ENCODE data around the gene ZBTB16.

Gene ZBTB16

GRCh38 chr11:114031246-114031966 lies 28.1 kb upstream of the ZBTB16 start:
- Histone ChIP-seq H3K4me1 (ENCODE audit: insufficient read depth, low read length) (no peaks in the 10 kb centered on the region), H3K36me3 (ENCODE audit: insufficient read depth, low read depth, low read length) (no peaks in the 10 kb centered on the region), H3K9ac (ENCODE audit: low read depth, low read length) (no peak overlapping the region), H3K27me3 (ENCODE audit: insufficient read depth, low read length) (peaks cover 6% of the 10 kb centered on the region; the same call in 1 of the 2 replicates), H3K27ac (ENCODE audit: low read length) (no peak overlapping the region), H3K9me3 (ENCODE audit: insufficient read depth, low read depth, low read length) (no peaks in the 10 kb centered on the region), H3K4me3 (ENCODE audit: low read length) (no peak overlapping the region)

- H3K9me3 ChIP-seq (ENCODE audit: insufficient read depth, low read depth, low read length) = no peaks in the 10 kb centered on the region
- H3K9ac ChIP-seq (ENCODE audit: low read depth, low read length) = no peak overlapping the region
- peaks cover 12% of the 10 kb centered on the region for H3K27me3 ChIP-seq (ENCODE audit: insufficient read depth, low read length)
- no peaks in the 10 kb centered on the region for H3K4me1 ChIP-seq (ENCODE audit: insufficient read depth, low read length)
- H3K4me3 ChIP-seq (ENCODE audit: low read length) = no peak overlapping the region
- no peaks in the 10 kb centered on the region for H3K36me3 ChIP-seq (ENCODE audit: insufficient read depth, low read depth, low read length)
- H3K27ac ChIP-seq (ENCODE audit: low read length) = no peak overlapping the region
Observed at GRCh38 chr11:114031967-114032320, 27.6 kb upstream of the ZBTB16 start.

GRCh38 chr11:114033066-114033465 lies 26.4 kb upstream of the ZBTB16 start:
- H3K4me3 ChIP-seq (ENCODE audit: low read length) = no peak overlapping the region
- no peaks in the 10 kb centered on the region for H3K36me3 ChIP-seq (ENCODE audit: insufficient read depth, low read depth, low read length)
- H3K4me1 ChIP-seq (ENCODE audit: insufficient read depth, low read length) = no peaks in the 10 kb centered on the region
- H3K9ac ChIP-seq (ENCODE audit: low read depth, low read length) = no peak overlapping the region
- no peaks in the 10 kb centered on the region for H3K9me3 ChIP-seq (ENCODE audit: insufficient read depth, low read depth, low read length)
- H3K27ac ChIP-seq (ENCODE audit: low read length) = no peak overlapping the region
- H3K27me3 ChIP-seq (ENCODE audit: insufficient read depth, low read length) = peaks cover 13% of the 10 kb centered on the region

GRCh38 chr11:114033572-114033971 lies 25.9 kb upstream of the ZBTB16 start:
- H3K9ac ChIP-seq (ENCODE audit: low read depth, low read length) = no peak overlapping the region
- peaks cover 9% of the 10 kb centered on the region for H3K27me3 ChIP-seq (ENCODE audit: insufficient read depth, low read length)
- H3K36me3 ChIP-seq (ENCODE audit: insufficient read depth, low read depth, low read length) = no peaks in the 10 kb centered on the region
- H3K27ac ChIP-seq (ENCODE audit: low read length) = no peak overlapping the region
- H3K9me3 ChIP-seq (ENCODE audit: insufficient read depth, low read depth, low read length) = no peaks in the 10 kb centered on the region
- H3K4me3 ChIP-seq (ENCODE audit: low read length) = no peak overlapping the region
- no peaks in the 10 kb centered on the region for H3K4me1 ChIP-seq (ENCODE audit: insufficient read depth, low read length)

GRCh38 chr11:114034956-114035355 lies 24.6 kb upstream of the ZBTB16 start:
- no peaks in the 10 kb centered on the region for H3K36me3 ChIP-seq (ENCODE audit: insufficient read depth, low read depth, low read length)
- peaks cover 8% of the 10 kb centered on the region for H3K27me3 ChIP-seq (ENCODE audit: insufficient read depth, low read length)
- no peaks in the 10 kb centered on the region for H3K9me3 ChIP-seq (ENCODE audit: insufficient read depth, low read depth, low read length)
- no peaks in the 10 kb centered on the region for H3K4me1 ChIP-seq (ENCODE audit: insufficient read depth, low read length)
- H3K27ac ChIP-seq (ENCODE audit: low read length) = no peak overlapping the region
- no peak overlapping the region for H3K4me3 ChIP-seq (ENCODE audit: low read length)
- no peak overlapping the region for H3K9ac ChIP-seq (ENCODE audit: low read depth, low read length)

GRCh38 chr11:114036147-114036811 lies 23.2 kb upstream of the ZBTB16 start:
- Histone ChIP-seq H3K27me3 (ENCODE audit: insufficient read depth, low read length) (peaks cover 8% of the 10 kb centered on the region), H3K4me3 (ENCODE audit: low read length) (peak overlapping the region; percentile 45; the same call in 1 of the 2 replicates), H3K4me1 (ENCODE audit: insufficient read depth, low read length) (no peaks in the 10 kb centered on the region), H3K27ac (ENCODE audit: low read length) (no peak overlapping the region), H3K9me3 (ENCODE audit: insufficient read depth, low read depth, low read length) (no peaks in the 10 kb centered on the region), H3K9ac (ENCODE audit: low read depth, low read length) (no peak overlapping the region), H3K36me3 (ENCODE audit: insufficient read depth, low read depth, low read length) (no peaks in the 10 kb centered on the region)

GRCh38 chr11:114036958-114037357 lies 22.6 kb upstream of the ZBTB16 start:
- no peak overlapping the region for H3K4me3 ChIP-seq (ENCODE audit: low read length)
- H3K36me3 ChIP-seq (ENCODE audit: insufficient read depth, low read depth, low read length) = no peaks in the 10 kb centered on the region
- H3K27ac ChIP-seq (ENCODE audit: low read length) = no peak overlapping the region
- no peaks in the 10 kb centered on the region for H3K4me1 ChIP-seq (ENCODE audit: insufficient read depth, low read length)
- H3K9ac ChIP-seq (ENCODE audit: low read depth, low read length) = no peak overlapping the region
- H3K27me3 ChIP-seq (ENCODE audit: insufficient read depth, low read length) = peaks cover 8% of the 10 kb centered on the region
- H3K9me3 ChIP-seq (ENCODE audit: insufficient read depth, low read depth, low read length) = no peaks in the 10 kb centered on the region

GRCh38 chr11:114039551-114039950 lies 20.0 kb upstream of the ZBTB16 start:
- Histone ChIP-seq H3K4me1 (ENCODE audit: insufficient read depth, low read length) (no peaks in the 10 kb centered on the region), H3K36me3 (ENCODE audit: insufficient read depth, low read depth, low read length) (no peaks in the 10 kb centered on the region), H3K27me3 (ENCODE audit: insufficient read depth, low read length) (peaks cover 8% of the 10 kb centered on the region), H3K27ac (ENCODE audit: low read length) (no peak overlapping the region), H3K4me3 (ENCODE audit: low read length) (no peak overlapping the region), H3K9me3 (ENCODE audit: insufficient read depth, low read depth, low read length) (no peaks in the 10 kb centered on the region), H3K9ac (ENCODE audit: low read depth, low read length) (no peak overlapping the region)

GRCh38 chr11:114040706-114041211 lies 18.8 kb upstream of the ZBTB16 start:
- H3K27ac ChIP-seq (ENCODE audit: low read length) = no peak overlapping the region

GRCh38 chr11:114042234-114042633 lies 17.3 kb upstream of the ZBTB16 start:
- H3K27ac ChIP-seq (ENCODE audit: low read length) = no peak overlapping the region
- no peaks in the 10 kb centered on the region for H3K9me3 ChIP-seq (ENCODE audit: insufficient read depth, low read depth, low read length)

More at GRCh38 chr11:114040706-114041211, 18.8 kb upstream of the ZBTB16 start:
- H3K9ac ChIP-seq (ENCODE audit: low read depth, low read length) = no peak overlapping the region
- H3K4me3 ChIP-seq (ENCODE audit: low read length) = no peak overlapping the region
- no peaks in the 10 kb centered on the region for H3K36me3 ChIP-seq (ENCODE audit: insufficient read depth, low read depth, low read length)
- H3K4me1 ChIP-seq (ENCODE audit: insufficient read depth, low read length) = no peaks in the 10 kb centered on the region
- H3K27me3 ChIP-seq (ENCODE audit: insufficient read depth, low read length) = peaks cover 8% of the 10 kb centered on the region
- no peaks in the 10 kb centered on the region for H3K9me3 ChIP-seq (ENCODE audit: insufficient read depth, low read depth, low read length)

GRCh38 chr11:114044042-114044871 lies 15.3 kb upstream of the ZBTB16 start:
- no peak overlapping the region for H3K27ac ChIP-seq (ENCODE audit: low read length)
- H3K9me3 ChIP-seq (ENCODE audit: insufficient read depth, low read depth, low read length) = no peaks in the 10 kb centered on the region
- H3K9ac ChIP-seq (ENCODE audit: low read depth, low read length) = no peak overlapping the region
- H3K4me1 ChIP-seq (ENCODE audit: insufficient read depth, low read length) = peaks cover 8% of the 10 kb centered on the region; the same call in 1 of the 2 replicates
- no peaks in the 10 kb centered on the region for H3K36me3 ChIP-seq (ENCODE audit: insufficient read depth, low read depth, low read length)
- no peaks in the 10 kb centered on the region for H3K27me3 ChIP-seq (ENCODE audit: insufficient read depth, low read length)
- H3K4me3 ChIP-seq (ENCODE audit: low read length) = no peak overlapping the region

More at GRCh38 chr11:114042234-114042633, 17.3 kb upstream of the ZBTB16 start:
- no peaks in the 10 kb centered on the region for H3K4me1 ChIP-seq (ENCODE audit: insufficient read depth, low read length)
- H3K4me3 ChIP-seq (ENCODE audit: low read length) = no peak overlapping the region
- H3K36me3 ChIP-seq (ENCODE audit: insufficient read depth, low read depth, low read length) = no peaks in the 10 kb centered on the region
- H3K9ac ChIP-seq (ENCODE audit: low read depth, low read length) = no peak overlapping the region
- H3K27me3 ChIP-seq (ENCODE audit: insufficient read depth, low read length) = no peaks in the 10 kb centered on the region

All from iPS-20b (cell line).